Suppressor macrophage treated with lipopolysaccharide for 1 hour (primary cell): Measurements from ENCODE around the gene NPIPB2.

Source experiments
- DNase-seq, 3 donors: peaks; one replicate each; pipeline ENCODE4 v3.0.0-alpha.2; 2020 to 2022

Gene NPIPB2

GRCh38 chr16:11896486-11897176 is 45.2 kb downstream of the NPIPB2 start:
- peak; percentile 65 to 84 (median 79) for DNase-seq

GRCh38 chr16:11893571-11893970 is 48.3 kb downstream of the NPIPB2 start:
- no peak for DNase-seq

GRCh38 chr16:11892761-11893160 is 49.1 kb downstream of the NPIPB2 start:
- DNase-seq, result peak; percentile 47 to 80 (median 77)

- no peak for DNase-seq
Measured at GRCh38 chr16:11890231-11890965, 51.4 kb downstream of the NPIPB2 start.

- no peak for DNase-seq
Measured at GRCh38 chr16:11886881-11887280, 55.0 kb downstream of the NPIPB2 start.

- no peak for DNase-seq
Measured at GRCh38 chr16:11884035-11884434, 57.8 kb downstream of the NPIPB2 start.

- peak in 2 of 3 donors; percentile 11 to 38 for DNase-seq
Measured at GRCh38 chr16:11880007-11880406, 61.8 kb downstream of the NPIPB2 start.

- no peak for DNase-seq
Measured at GRCh38 chr16:11877374-11877773, 64.5 kb downstream of the NPIPB2 start.
